Activated naive CD4-positive, alpha-beta T cell treated with anti-CD3 and anti-CD28 coated beads, Interleukin-2, amount 50 U/mL, for 24 hours (primary cell): ENCODE results near the gene PHF13.
"Not testable (repeated sequence)": the region's sequence is repeated elsewhere in the genome, so short reads cannot be mapped to it uniquely, and the experiment has no call there.

Experiments used
- H3K27ac Mint-ChIP-seq: one replicate; pipeline ENCODE4 v1.8.0; 2021; ENCODE audit warnings: mild to moderate bottlenecking, mixed read lengths
- H3K27me3 Mint-ChIP-seq: one replicate; pipeline ENCODE4 v1.8.0; 2021; ENCODE audit warnings: mixed read lengths
- H3K36me3 Mint-ChIP-seq: one replicate; pipeline ENCODE4 v1.8.0; 2021; ENCODE audit warnings: mixed read lengths
- H3K4me1 Mint-ChIP-seq: one replicate; pipeline ENCODE4 v1.8.0; 2021; ENCODE audit warnings: mixed read lengths
- H3K4me3 Mint-ChIP-seq: one replicate; pipeline ENCODE4 v1.8.0; 2021; ENCODE audit warnings: mild to moderate bottlenecking, mixed read lengths
- H3K9me3 Mint-ChIP-seq: one replicate; pipeline ENCODE4 v1.8.0; 2021; ENCODE audit warnings: mixed read lengths

Gene PHF13

DNA sequence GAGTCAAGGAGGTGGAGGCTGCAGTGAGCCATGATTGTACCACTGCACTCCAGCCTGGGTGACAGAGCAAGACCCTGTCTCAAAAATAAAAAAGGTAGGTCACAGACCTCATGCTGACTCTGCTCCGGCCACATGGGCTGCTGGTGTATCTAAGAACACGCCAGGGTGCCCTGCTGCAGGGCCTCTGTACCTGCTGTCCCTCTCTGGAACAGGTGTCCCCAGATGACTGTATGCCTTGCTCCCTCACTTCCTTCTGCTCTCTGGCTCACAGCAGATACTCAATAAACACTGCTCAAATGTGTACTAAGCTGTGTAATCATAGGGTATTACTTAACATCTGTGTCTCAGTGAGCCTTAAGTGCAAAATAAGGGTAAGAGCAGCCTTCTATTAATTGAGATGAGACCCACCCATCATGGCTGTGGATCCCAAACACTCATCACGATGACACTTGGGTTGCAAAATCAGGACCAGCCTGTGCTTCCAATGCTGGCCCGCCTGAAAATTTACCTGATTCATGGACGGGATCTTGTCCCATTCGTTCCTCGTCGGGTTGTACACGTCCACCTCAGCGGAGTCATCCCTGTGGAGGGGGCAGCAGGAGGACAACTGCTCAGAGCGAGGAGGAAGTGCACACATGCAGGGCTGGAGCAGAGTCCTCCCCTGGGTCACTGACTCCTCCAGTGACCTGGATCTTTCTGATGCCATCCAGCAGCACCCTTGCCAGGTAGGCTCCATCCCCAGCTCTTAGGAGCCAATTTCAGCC lies 18.4 kb upstream of the PHF13 start:
- Mint-ChIP-seq H3K4me3 (peak overlapping the region; percentile 19), H3K4me1 (peaks cover 74% of the 10 kb centered on the region), H3K27me3 (no peaks in the 10 kb centered on the region), H3K27ac (peak overlapping the region; percentile 12), H3K9me3 (no peaks in the 10 kb centered on the region), H3K36me3 (peaks cover 7% of the 10 kb centered on the region)

DNA sequence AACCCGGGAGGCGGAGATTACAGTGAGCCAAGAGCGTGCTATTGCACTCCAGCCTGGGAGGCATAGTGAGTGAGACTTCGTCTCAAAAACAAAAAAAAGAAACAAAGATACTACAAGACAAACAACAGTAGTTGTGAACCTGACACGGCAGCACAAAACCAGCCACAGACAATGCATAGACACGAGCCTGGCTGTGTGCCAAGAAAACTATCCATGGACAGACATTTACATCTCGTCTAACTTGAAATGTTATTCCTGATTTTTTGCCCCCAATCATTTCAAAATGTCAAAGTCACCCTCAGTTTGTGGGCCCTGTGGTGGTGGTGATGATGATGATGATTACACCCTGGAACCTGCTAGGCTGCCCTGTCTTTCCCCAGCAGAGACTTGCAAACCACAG lies 17.2 kb upstream of the PHF13 start:
- no peak overlapping the region for H3K27ac Mint-ChIP-seq
- H3K9me3 Mint-ChIP-seq = no peaks in the 10 kb centered on the region
- H3K4me3 Mint-ChIP-seq = peak overlapping the region; percentile 11
- H3K27me3 Mint-ChIP-seq = no peaks in the 10 kb centered on the region
- H3K4me1 Mint-ChIP-seq = peaks cover 64% of the 10 kb centered on the region
- H3K36me3 Mint-ChIP-seq = peaks cover 12% of the 10 kb centered on the region

DNA sequence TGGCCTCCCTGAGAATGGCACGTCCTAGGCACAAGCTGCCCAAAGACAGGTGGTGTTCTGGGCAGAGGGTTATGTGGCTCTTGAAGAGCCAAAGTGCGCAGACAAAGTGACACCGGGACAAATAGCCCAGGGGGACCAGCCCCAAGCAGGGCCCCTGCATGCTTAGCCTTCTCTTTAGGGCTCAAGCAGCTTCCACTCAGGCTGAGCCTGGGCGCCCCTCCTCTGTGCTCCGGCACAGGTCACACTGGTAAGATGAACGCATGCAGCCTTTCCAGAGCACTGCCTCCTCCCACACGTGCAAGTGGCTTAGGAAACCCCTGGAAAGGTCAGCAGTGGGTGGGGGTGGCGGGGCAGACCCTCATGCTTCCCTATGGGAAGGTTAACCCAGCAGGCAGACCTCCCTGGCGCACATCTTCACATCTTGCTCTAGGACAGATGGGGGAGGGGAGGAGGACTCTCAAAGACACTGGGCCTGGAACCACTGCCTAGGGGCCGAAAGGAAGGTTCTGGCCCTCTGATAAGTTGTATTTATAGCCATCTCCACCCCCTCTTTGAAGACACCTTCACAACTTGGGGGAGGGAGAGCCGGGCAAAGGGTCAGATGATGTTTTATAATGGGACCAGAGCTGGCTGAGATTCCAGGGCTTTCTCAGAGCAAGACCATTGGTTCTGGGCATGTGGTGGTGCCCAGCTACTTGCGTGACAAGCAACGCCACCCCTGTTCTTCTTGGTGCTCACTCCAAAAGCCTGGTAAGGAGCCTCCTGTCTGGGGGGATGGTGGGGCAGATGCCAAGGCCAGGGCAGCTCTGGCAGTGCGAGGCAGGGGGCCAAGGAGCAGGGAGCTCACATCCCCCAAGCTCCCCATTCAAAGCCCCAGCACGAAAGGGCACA lies 16.4 kb upstream of the PHF13 start:
- H3K36me3 Mint-ChIP-seq = peaks cover 12% of the 10 kb centered on the region
- peak overlapping the region; percentile 19 for H3K4me3 Mint-ChIP-seq
- no peaks in the 10 kb centered on the region for H3K27me3 Mint-ChIP-seq
- H3K4me1 Mint-ChIP-seq = peaks cover 56% of the 10 kb centered on the region
- no peaks in the 10 kb centered on the region for H3K9me3 Mint-ChIP-seq
- no peak overlapping the region for H3K27ac Mint-ChIP-seq

DNA sequence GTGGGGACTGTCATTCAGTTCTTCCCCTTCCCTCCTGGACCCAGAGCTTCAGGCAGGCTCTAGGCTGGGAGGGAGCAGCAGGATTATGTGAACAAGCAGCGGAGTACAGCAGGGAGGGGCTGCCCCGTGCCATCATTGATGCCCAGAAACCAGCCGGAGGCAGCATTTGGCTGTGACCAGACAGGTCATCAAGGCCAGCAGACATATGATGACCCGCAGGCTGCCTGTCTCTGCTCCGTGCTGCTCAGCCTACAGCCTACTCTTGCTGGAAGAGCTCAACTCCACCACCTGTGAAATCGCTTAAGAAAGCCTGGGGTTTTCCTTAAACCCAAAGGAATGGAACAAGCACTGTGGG lies 15.8 kb upstream of the PHF13 start:
- H3K4me3 Mint-ChIP-seq = peak overlapping the region; percentile 19
- no peaks in the 10 kb centered on the region for H3K9me3 Mint-ChIP-seq
- H3K27ac Mint-ChIP-seq = no peak overlapping the region
- peaks cover 12% of the 10 kb centered on the region for H3K36me3 Mint-ChIP-seq
- H3K27me3 Mint-ChIP-seq = no peaks in the 10 kb centered on the region
- H3K4me1 Mint-ChIP-seq = peaks cover 52% of the 10 kb centered on the region

DNA sequence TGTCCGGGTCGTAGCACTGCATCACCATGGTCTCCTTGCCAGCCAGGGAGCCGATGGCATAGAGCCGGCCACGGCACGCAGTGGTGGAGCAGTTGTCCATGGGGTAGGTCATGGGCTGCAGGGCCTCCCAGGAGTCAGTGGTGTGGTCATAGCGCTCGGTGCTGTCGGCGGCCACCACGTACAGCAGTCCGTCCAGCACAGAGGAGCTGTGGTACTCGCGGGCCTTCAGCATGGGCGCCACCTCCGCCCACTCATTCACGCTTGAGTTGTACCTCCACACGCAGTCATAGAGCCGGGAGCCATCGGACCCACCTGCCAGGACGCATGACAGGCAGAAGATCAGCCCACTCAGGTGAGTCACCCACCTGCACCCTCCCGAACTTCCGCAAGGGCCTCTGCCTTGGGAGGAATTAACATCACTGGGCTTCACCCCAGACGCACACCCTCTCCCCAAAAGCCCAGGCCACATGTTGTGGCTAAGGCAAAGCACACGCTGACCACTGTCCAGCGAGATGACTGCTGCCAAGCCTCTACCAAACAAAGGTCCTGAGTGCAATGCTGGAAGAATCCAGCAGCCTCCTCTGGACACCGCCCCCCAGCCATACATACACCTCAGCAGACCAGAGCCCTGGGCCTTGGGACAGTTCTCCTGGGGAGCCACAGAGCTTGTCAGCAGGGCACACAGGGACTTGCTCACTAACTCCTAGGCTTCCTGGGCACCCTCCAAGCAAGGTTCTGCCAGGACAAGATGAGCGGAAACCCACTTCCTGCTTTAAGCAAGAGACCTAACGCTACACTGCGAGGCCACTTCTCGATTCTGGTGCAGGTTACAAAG lies 14.2 kb upstream of the PHF13 start:
- Mint-ChIP-seq H3K4me1 (peaks cover 57% of the 10 kb centered on the region), H3K9me3 (no peaks in the 10 kb centered on the region), H3K27ac (peak overlapping the region; percentile 89), H3K36me3 (peaks cover 12% of the 10 kb centered on the region), H3K4me3 (peak overlapping the region; percentile 100), H3K27me3 (no peaks in the 10 kb centered on the region)

DNA sequence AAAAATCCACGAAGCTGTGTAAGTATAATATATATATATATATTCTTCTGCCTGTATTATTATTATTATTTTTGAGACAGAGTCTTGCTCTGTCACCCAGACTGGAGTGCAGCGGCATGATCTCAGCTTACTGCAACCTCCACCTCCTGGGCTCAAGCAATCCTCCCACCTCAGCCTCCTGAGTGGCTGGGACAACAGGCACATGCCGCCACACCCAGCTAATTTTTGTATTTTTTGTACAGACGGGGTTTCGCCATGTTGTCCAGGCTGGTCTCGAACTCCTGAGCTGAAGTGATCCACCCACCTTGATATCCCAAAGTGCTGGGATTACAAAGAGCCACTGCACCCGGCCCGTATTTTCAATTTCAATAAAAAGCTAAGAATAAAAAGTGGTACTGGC lies 13.5 kb upstream of the PHF13 start:
- H3K27ac Mint-ChIP-seq = peak overlapping the region; percentile 99
- H3K4me3 Mint-ChIP-seq = peak overlapping the region; percentile 100
- not testable (repeated sequence) for H3K9me3 Mint-ChIP-seq, H3K27me3 Mint-ChIP-seq
- peaks cover 57% of the 10 kb centered on the region for H3K4me1 Mint-ChIP-seq
- H3K36me3 Mint-ChIP-seq = peaks cover 12% of the 10 kb centered on the region

DNA sequence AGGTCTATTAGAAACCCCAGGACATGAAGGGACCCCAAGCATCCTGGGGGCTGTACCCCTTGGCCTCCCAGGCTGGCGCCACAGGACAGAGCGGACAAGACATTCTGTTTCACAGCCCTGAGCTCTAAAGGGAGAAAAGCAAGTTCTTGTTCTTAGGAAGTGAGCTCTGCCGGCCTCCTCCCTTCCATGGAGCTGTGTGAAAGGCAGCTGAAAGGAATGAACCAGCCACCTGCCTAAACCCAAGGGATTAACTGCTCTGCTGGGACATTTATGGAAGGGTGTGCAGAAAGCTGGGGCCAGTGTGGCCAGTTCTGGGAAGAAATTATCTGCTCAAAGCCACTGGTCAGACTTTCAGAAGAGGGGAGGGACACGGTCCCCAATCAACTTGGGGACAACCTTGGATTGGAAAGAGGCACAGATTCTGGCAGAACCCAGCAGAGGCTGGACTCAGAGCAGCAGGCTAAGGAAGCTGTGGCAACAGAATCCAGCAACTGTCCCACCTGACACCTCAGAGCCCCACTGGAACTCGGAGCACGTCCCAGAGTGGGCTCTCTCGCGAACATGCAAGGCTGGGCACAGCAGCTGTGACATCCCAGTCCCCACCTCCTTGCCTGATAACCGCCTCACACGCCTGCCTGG lies 13.0 kb upstream of the PHF13 start:
- peaks cover 51% of the 10 kb centered on the region for H3K4me1 Mint-ChIP-seq
- no peaks in the 10 kb centered on the region for H3K27me3 Mint-ChIP-seq
- H3K36me3 Mint-ChIP-seq = peaks cover 12% of the 10 kb centered on the region
- H3K9me3 Mint-ChIP-seq = no peaks in the 10 kb centered on the region
- peak overlapping the region; percentile 100 for H3K4me3 Mint-ChIP-seq
- H3K27ac Mint-ChIP-seq = peak overlapping the region; percentile 99

DNA sequence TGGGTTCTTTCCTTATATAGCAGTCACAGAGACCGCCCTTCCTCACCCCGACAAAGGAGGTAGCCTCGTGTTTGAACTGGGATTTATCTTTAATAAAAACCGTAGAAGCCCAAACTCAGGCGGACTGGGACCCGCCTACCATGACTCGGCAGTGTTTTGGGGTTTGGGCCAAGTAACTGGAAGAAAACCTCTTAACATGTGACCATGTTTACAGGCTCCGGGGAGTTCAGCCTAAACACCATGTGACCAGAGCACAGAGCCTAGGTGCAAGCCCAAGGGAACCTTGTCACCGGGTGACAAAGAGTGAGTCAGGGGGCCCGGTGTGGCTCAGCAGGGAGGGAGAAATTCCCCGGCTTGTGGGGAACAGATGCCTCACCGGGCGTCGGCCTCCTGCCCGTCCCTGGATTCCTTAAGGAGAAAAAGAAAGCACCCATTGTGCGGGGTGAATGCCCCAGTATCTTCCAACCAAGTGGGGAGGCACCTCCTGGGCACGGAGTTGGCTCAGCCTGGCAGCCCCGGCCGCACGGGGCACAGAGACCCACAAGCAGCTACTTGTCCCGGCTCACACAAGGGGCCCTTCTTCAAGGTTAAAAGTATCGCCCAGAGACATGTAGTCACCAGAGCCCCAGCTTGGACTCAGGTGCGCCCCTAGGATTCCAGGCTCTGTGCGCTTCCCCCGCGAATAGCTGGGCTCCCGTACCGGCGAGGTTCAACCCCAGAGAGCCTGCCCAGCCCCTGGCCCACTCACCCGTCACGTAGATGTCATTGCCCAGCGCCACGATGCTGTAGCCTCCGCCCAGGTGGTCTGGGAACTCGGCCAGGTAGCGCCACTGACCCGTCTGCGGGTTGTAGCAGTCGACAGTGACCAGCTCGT lies 12.2 kb upstream of the PHF13 start:
- H3K27me3 Mint-ChIP-seq = no peaks in the 10 kb centered on the region
- H3K9me3 Mint-ChIP-seq = no peaks in the 10 kb centered on the region
- peaks cover 44% of the 10 kb centered on the region for H3K4me1 Mint-ChIP-seq
- peak overlapping the region; percentile 99 for H3K27ac Mint-ChIP-seq
- H3K4me3 Mint-ChIP-seq = peak overlapping the region; percentile 100
- peaks cover 12% of the 10 kb centered on the region for H3K36me3 Mint-ChIP-seq

DNA sequence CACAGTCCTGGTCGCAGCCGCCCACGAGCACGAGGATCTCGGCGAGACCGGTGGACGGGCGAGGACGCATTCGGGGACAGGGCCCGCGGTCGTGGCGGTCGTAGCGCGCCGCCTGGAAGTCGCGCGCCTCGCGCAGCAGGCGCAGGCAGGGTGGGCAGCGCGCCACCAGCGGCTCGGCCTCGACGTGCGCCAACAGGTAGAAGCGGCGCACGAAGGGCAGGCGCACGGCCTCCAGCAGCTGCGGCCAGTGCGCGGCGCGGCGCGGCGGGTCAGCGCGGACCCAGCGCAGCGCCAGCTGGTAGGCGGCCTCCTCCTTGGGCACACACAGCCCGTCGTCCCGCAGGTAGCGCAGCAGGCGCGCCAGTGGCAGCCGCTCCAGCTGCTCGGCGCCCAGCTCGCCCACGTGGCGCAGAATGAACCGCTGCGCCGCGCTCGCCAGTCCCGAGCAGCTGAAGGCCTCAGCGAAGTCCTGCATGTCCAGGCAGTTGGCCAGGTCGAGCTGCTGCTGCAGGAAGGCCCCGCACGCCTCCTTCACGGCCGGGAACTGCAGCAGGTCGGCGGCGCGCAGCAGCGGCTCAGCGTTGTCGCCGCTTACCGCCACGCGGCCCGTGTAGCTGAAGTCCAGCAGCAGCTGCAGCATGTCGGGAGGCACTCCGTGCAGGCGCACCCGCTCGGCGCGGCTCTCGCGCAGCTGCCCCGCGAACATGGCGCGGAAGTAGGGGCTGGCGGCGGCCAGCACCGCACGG lies 11.4 kb upstream of the PHF13 start:
- Mint-ChIP-seq H3K9me3 (no peaks in the 10 kb centered on the region), H3K4me1 (peaks cover 36% of the 10 kb centered on the region), H3K27ac (peak overlapping the region; percentile 99), H3K27me3 (no peaks in the 10 kb centered on the region), H3K4me3 (peak overlapping the region; percentile 100), H3K36me3 (peaks cover 12% of the 10 kb centered on the region)

DNA sequence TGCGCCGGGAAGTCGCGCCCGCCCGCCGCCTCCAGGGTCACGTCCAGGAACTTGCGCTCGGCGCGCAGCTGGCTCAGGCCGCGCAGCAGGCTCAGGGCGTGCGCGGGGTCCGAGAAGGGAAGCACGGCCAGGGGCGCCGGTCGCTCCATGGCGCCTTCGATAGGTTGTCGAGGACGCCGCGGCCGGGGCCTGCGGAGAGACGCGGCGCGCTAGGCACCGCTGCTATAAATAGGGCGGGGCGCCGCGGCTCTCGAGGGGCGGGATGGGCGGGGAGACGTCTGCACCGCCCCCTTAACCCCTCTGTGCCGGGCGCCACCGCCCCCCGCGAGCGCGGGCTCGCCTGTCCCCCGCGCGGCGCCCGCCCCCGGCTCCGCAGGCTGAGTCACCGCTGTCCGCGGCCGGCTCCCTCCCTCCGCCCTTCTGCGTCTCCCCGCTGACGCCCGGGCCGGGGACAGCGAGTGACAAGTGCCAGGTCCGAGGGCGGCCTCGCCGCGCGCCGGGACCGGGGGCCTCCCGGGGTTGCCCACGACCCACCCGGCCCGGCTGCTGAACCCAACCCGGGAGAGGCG lies 10.8 kb upstream of the PHF13 start, which contains the start of gene KLHL21:
TSS of gene KLHL21 (minus strand) at position 201 of the 569 bp plus-strand sequence. CDS start at position 149, 52 bp downstream.
- Mint-ChIP-seq H3K27ac (peak within 1 kb of the TSS; percentile 99), H3K9me3 (no peaks in the 10 kb centered on the region), H3K4me3 (peak within 1 kb of the TSS; percentile 100), H3K27me3 (no peaks in the 10 kb centered on the region), H3K4me1 (peaks cover 31% of the 10 kb centered on the region), H3K36me3 (peaks cover 12% of the 10 kb centered on the region)

DNA sequence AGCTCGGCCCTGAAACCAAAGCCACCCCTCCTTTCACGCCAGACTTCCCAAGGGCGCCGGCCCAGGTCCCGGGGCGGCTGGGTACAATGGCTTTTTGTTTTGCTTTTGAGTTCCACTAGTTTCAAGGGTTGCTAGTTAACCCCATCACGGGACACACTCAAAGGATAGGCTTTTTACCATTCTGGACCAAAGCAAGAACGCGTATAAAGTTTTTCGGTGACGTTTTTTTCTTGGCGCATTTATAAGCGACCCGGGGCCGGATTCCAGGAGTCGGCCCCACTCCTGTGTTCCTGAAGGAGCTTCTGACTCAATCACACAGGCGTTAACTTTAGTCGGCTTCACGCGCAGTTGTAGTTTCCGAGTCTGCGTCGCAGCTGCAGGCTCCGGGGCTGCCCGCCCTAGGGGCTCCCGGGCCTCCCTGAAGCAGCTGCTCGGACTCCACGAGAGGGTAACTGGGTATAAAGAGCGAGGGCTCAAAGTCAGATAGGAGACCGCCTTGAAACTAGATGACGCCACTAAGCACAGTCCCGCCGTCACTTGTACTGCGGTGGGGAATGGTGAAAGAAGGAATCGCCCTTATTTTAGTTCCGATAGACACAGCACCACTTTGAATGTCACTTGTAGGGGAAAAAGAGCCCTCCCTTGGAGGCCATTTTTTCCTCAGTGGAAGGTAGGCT lies 10.2 kb upstream of the PHF13 start:
- Mint-ChIP-seq H3K4me1 (peaks cover 28% of the 10 kb centered on the region), H3K27me3 (no peaks in the 10 kb centered on the region), H3K36me3 (peaks cover 12% of the 10 kb centered on the region), H3K27ac (peak overlapping the region; percentile 93), H3K4me3 (peak overlapping the region; percentile 85), H3K9me3 (no peaks in the 10 kb centered on the region)

DNA sequence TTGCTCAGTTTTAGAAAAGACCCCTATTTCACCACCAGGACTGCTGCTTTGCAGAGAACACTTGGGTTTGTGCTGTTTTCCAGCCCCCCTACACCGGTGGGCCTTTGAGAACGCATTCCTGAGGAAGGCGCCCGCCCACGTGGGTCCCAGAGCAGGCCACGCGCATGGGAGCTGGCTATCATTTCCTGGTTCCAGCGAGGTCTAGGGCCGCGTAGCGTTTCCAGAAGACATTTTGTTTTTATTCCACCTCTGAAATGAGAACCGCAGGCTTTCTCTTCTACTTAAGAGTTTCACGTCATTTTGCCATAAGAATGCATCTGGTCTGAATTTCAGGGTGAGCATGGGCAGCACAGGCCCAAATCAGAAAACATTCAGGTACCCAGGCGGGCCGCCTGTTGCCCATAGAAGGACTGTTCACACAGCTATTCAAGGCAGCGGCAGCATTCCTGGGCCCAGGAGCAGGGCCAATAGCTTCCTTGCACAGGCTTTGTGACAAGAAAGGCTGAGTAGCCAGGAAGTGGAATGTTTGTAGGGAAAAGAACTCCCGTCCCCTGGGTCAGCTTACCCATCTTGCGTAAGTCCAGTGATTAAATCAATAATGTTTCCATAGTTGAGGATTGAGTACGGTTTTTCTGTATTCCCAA lies 9.5 kb upstream of the PHF13 start:
- Mint-ChIP-seq H3K9me3 (no peaks in the 10 kb centered on the region), H3K36me3 (peaks cover 12% of the 10 kb centered on the region), H3K27ac (peak overlapping the region; percentile 93), H3K4me3 (peak overlapping the region; percentile 85), H3K4me1 (peaks cover 22% of the 10 kb centered on the region), H3K27me3 (no peaks in the 10 kb centered on the region)
